Ureter (tissue), 1 donor: ENCODE measurements around the gene RPS26. TPM values are rescaled to one million over a fixed set of nuclear protein-coding genes. Genes with fewer than 3 reads are reported as not detected.
"Not testable (repeated sequence)": the region's sequence is repeated elsewhere in the genome, so short reads cannot be mapped to it uniquely, and the experiment has no call there.

Source experiments
- DNase-seq: peaks from one replicate; pipeline ENCODE4 v3.0.0-alpha.2; 2020; ENCODE audit warnings: low spot score
- total RNA-seq: library from RNA; stranded (reverse); gene quantifications from one replicate; pipeline ENCODE4 v1.2.4, GENCODE V29; 2023
- donor health status: DM: yes; HTN: yes; CAD: no.

The RPS26 gene
- total RNA-seq = 57.0 TPM

DNA sequence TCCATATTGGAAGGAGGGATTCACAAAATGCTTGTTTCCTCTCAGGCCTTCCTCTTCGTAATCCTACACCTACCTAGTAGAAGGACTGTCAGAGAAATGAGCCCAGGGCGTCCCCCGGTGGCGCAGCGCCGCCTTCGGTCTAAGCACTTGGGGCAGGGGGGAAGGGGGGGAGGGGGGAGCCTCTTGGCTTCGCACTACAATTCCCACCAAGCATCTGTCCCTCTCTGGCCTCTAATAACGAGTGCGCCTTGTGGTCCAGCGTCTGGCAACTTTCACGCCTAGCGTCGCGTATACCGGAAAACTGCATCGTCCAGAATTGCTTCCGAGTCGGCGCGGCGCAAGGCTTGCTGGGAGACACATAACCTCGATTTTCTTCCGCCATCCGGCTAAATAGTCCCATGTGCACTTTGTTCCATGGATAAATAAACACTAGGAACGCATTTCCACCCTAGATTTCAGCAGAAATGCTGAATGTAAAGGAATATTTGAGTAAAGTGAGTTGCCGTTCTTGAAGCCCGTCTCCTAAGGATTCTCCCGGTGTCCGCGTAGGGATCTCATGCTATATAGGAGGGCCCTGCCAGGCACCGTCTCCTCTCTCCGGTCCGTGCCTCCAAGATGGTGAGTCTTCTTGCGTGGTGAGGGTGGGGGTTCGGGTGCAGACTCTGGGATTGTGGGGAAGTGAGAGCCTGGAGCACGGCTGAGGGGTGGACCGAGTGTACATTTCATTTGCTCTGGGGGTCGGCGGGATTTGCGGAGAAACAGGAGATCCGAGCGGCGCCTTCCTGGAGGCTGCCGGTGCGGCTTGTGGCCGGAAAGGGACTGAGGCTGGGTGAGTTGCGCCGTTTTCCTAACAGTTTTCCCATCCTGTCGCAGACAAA is at the start of gene RPS26:
TSS of gene RPS26 (plus strand) at position 367 of the 878 bp plus-strand sequence. CDS start at position 616, 249 bp downstream.
- DNase-seq = peak; percentile 98

DNA sequence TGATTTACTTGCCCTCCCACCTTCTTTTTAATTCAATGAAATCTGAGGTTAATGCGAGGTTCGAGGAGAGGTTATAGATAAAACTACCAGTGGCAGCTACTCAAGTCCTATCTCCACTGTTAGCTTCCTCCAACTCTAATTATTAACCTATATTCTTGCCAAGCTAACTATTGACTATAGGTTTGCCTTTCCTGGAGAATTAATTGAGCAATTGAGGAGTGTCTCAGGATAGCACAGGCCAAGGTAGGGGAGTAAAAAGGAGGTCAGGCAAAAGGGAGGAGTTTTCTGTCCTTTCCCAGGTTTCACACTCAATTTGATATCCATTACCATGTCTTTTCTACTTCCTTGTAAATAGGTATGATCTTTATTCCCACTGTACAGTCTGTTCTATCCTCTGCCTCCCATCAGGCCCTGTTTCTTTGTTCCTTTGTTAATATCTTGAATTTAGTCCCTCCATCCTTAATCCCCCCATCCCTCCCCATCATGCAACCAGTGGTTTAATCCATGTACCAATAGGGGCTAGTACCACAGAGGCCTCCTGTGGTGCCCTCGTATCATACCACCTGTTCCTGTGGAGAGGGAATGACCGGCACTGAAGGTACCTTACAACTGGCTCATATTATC is 48.4 kb upstream of the RPS26 start:
- no peak for DNase-seq

DNA sequence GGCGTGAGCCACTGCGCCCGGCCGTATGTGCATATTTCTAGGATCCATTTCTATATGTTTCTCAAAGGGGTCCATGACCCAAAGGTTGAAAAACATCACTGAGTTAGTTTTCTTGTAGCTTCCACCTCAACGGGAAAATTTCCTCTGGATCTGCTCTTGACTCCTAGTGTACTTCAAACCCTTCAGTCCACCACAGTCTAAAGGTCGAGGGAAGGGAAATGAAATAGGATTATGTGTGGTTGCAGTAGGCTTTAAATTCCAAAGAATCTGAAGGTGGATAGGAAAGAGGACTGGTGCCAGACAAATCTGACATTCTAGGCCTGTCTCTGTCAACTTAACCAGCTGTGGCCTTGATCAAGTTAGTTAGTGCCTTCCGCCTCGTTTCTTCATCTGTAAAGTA is 46.4 kb upstream of the RPS26 start:
- DNase-seq = no peak

DNA sequence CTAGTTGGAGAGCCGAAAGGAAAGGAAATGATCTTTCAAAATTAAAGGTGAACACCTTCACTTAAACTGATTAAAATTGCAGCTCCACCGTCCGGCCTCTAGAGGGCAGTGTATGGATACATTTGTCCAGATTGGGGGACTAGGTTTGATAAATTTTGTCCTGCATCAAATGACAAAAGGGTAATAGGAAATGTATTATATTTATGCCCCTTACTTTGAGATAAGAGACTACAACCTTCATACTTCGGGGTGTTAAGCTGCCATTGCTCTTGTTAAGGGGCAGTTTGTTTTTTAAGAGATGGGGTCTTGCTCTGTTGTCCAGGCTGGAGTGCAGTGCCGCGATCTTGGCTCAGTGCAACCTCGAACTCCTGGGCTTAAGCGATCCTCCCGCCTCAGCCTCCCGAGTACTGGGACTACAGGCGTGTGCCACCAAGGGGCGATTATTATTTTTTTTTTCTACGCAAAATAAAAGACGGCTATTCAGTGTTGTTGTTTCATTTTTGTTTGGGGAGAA is 45.5 kb upstream of the RPS26 start:
- peak; percentile 74 for DNase-seq

DNA sequence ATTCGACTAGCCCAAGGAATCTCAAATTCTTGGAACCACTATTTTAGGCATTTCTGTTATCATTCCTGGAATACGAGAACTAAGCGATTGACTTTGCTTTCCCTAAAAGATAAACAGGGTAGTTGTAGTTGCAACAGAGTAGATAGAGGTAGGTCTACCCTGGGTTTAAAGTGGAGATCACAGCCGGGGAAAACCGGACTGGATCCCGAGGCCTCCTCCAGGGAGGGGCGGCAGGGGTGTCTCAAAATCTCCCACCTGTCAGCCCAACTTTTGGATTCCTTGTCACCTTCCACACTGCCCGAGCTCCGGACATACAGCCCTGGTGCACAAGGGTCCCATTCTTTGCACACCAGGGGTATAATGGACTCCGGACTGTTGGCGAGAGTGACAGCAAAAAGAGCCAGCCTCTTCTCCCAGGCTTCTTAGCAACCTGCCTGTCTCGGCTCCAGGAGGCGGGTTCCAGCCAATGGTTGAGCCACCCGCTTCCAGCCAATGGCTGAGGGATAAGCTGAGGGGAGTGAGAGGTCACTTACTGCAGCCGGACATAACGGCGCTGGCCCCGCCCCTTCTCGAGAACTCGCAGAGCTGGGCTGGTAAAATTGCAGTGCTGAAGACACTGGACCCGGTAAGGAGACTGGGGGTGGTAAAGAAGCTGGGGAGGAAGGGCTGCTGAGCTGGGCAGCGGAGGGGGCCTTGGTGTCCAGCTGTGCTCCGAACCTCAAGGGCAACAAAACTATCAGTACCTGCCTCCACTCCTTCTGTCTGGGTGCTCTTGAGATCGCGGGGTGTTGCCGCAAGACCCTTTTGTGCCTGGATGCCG is 44.8 kb upstream of the RPS26 start, which contains the start of gene SUOX:
TSS of gene SUOX (plus strand) at position 562 of the 820 bp plus-strand sequence. CDS start 4,946 bp downstream, outside the sequence.
- peak; percentile 98 for DNase-seq

DNA sequence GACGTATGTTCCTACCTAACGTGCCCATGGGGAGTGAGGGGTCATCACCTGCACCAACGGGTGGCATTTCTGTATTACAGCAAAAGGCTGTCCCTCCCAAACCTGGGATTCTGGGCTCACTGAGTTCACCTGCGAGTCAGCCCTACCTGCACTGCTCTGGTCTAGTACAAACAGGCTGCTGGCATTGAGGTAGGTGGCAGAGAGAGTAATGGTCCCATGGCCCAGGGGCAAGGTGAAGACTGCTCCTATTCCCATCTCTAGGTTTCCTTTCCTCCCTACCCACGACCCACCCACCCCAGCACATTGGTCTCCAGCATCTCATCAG is 44.2 kb upstream of the RPS26 start:
- no peak for DNase-seq

DNA sequence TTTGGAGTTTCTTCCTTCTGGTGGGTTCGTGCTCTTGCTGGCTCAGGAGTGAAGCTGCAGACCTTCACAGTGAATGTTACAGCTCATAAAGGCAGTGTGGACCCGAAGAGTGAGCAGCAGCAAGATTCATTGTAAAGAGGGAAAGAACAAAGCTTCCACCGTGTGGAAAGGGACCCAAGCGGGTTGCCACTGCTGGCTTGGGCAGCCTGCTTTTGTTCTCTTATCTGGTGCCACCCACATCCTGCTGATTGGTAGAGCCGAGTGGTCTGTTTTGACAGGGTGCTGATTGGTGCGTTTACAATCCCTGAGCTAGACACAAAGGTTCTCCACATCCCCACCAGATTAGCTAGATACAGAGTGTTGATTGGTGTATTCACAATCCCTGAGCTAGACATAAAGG is 42.2 kb upstream of the RPS26 start:
- not testable (repeated sequence) for DNase-seq

DNA sequence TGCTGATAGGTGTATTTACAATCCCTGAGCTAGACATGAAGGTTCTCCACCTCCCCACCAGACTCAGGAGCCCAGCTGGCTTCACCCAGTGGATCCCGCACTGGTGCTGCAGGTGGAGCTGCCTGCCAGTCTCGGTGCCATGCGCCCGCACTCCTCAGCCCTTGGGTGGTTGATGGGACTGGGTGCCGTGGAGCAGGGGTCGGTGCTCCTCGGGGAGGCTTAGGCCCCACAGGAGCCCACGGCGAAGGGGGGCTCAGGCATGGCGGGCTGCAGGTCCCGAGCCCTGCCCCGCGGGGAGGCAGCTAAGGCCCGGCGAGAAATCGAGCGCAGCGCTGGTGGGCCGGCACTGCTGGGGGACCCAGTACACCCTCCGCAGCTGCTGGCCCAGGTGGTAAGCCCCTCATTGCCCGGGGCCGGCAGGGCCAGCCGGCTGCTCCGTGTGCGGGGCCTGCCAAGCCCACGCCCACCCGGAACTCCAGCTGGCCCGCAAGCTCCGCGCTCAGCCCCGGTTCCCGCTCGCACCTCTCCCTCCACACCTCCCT is 41.6 kb upstream of the RPS26 start:
- not testable (repeated sequence) for DNase-seq

DNA sequence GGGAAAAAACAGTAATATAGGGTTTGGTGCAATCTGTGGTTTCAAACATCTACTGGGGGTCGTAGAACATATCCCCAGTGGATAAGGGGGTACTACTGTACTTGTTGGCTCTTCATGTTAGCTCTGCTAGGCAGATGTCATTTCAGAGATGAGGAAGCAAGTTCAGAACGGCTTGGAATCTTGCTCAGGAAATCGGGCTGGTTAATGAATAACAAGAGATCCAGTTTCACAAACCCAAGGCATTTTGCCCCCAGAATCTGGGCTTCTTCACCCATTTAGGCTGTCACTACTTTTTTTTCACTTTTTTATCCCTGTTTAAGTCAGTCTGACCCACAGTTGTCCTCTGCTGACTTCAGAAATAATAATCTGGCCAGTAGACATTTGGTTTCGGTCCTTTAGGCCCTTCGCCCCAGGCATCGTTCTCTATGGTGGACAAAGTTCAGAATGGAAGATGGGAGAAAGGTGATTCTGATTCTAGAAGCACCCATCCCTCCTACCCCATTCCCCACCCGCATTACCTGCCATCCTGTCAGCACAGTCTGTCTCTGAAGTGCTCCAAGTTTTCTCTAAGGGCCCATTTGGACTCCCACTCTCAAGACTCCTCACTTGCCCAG is 40.1 kb upstream of the RPS26 start:
- DNase-seq = no peak

DNA sequence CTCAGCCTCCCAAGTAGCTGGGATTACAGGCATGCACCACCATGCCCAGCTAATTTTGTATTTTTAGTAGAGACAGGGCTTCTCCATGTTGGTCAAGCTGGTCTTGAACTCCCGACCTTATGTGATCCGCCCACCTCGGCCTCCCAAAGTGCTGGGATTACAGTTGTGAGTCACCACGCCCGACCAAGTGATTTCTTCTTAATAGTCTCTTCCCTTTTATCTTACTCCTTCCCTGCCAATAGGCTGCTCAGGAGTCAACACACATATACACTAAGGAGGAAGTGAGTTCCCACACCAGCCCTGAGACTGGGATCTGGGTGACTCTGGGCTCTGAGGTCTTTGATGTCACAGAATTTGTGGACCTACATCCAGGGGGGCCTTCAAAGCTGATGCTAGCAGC is 38.3 kb upstream of the RPS26 start:
- not testable (repeated sequence) for DNase-seq

DNA sequence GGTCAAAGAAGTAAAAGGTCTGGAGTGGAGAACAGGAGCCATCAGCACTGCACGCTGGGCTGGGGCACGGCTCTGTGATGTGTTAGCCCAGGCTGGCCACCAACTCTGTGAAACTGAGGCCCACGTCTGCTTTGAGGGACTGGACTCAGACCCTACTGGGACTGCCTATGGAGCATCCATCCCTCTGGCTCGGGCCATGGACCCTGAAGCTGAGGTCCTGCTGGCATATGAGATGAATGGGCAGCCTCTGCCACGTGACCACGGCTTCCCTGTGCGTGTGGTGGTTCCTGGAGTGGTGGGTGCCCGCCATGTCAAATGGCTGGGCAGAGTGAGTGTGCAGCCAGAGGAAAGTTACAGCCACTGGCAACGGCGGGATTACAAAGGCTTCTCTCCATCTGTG is 37.5 kb upstream of the RPS26 start:
- DNase-seq = no peak

DNA sequence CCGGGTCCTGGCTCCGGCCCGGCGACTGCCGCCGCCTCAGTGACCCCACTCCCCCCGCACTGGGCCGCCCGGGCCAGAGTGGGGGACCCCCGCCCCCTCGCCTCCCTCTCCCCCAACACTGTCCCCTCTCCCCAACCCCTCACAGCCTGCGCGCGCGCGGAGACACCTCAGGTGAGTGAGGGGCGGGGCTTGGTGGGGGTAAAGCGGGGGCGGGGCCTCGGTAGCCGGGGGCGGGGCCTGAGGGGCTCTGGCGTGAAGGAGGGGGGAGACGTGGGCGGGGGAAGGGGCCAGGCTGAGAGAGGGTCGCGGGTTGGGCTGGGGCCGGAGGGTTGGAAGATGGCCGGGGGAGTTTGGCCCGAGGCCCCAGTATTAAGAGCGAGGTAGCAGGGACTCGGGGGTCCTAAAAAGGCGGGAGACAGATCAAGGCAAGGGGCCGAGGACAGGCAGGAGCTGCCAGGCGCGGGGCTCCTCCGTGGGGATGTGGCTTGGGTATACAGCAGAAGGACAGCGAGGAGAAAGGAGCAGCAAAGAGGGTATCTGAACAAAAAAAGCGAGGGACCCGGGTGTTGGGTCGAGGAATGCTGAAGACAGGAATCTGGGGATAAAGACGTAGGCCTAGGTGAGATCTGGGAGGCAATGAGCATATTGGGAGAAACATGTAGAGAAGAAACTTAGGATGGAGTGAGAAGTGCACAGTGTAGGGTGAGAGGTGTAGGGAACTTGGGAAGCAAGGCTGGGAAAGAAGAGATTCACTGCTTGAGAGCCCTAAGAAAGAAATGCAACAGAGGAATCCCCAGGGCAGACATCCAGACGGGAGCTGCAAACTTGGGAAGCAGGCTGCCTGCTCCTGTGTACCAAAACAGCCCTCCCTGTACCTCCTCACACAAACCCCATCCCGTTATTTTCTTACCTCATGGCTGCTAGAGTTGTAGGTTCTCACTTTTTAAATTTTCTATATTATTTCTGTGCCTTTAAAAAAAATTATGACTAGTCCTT is 33.9 kb upstream of the RPS26 start:
- DNase-seq = peak; percentile 61

DNA sequence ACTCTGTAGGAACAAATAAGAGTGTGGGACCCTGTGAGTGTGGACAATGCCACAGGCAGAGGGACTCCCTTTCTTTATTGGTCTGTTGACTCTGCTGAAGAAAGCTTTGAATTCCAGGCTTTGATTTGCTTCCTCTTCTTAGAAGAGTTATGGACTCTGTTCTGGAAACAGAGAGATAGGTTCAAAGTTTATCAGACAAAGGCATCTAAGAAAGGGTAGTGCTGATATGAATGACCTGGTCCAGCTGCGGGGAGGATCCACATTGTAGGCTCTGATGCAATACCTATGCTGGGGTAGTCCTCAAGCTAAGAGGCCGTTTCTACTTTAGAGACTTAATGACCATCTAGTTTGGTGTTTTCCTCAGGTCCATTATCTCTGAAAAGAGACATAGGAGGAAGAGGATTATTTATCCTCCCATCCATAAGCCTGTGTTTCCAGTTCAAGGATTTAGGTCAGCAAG is 31.6 kb upstream of the RPS26 start:
- no peak for DNase-seq

DNA sequence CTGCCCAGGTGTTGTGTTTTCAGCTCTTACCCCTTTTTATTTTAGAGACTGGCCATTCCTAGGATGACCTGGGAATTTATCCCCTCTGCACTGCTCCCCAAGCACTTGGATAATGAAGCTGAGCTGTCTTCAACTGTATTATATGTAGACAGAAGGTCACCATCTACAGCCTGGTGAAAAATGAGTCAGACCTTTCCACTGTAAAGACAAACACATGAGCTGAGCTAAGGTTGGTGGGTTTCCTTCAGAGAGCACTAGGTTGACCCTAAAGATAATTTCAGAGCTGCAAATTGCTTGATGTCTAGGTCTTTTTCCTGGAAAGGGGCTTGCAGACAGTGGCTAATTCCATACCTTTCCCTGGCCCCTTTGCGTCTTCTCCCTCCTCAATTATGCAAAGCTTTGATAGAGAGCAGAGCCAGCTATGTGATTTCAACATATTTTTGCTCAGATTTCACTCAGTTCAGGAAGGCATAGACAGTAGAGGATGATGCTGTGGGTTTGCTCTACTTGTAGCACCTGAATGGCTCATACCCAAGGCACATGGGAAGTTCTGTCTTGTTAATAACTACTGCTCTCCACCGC is 30.1 kb upstream of the RPS26 start:
- DNase-seq = no peak

DNA sequence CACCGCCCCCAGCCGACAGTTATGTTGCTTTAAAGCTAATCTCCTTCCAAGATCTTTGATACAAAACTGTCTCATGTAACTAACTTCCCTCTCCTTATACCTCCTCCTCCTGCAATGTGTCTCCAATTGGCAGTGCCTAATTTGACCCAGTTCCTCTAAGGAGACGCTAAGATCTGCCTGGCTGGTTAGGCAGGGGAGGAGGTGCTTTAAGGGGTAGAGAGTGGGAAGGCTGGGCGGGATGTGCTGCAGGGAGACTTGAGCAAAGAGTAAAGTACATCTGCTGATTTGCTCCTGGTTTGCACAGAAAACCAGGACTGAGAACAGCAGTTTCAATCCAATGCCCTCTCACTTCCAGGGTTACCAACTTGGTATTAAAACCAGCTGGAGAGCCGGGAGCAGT is 28.2 kb upstream of the RPS26 start:
- DNase-seq = no peak

DNA sequence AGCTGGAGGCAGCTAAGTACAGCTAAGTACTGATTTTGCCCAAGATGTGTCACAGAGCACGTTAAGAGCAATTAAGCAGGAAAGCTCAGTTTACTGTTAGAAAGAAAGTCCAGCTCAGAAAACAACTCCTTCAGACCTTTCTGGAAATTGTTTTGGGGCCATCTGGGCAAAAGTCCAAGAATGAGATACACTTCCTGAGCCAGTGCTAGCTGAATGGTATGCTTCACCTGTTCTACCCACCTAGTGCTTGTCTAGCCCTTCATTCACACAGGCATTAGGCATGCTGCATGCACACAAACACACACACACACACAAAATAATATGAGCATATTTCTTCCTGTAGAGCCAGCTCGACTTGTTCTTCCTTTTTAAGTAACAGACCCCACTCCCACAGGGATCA is 27.5 kb upstream of the RPS26 start:
- no peak for DNase-seq

DNA sequence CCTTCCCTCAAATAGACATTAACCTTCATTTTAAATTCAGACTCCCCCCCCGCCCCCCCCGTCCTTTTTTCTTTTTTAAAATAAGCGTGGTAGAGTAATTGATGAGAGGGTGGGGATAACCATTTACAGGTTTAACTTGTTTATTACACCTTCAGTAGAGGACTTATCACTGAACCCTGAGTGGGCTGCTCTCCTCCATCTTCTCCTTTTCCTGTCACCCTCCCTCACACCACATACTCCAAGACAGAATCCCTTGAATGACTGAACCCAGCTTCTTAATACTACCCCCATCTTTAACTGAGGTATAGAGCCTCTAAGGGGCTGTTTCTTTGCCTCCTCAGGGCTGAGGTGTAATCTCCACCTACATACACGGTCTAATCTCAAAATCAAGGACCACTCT is 24.5 kb upstream of the RPS26 start:
- DNase-seq = no peak

DNA sequence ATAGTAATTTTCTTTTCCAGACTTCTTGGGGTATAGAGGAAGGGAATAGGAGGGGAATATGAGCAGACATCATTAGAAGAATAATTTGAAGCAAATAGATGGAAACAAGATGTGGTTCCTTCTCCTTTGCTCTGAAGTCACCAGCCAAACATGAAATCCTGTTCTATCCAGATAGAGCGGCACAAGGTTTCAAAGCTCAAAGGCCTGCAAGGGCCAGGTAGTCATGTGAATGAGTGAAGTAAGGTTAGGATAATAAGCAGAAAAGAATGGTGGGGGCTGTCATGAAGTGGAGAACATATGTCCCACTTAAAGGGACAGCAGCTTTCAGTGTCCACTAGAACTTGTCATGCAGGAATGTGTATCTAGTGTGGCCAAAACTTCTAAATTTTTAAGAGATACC is 23.4 kb upstream of the RPS26 start:
- DNase-seq = no peak

DNA sequence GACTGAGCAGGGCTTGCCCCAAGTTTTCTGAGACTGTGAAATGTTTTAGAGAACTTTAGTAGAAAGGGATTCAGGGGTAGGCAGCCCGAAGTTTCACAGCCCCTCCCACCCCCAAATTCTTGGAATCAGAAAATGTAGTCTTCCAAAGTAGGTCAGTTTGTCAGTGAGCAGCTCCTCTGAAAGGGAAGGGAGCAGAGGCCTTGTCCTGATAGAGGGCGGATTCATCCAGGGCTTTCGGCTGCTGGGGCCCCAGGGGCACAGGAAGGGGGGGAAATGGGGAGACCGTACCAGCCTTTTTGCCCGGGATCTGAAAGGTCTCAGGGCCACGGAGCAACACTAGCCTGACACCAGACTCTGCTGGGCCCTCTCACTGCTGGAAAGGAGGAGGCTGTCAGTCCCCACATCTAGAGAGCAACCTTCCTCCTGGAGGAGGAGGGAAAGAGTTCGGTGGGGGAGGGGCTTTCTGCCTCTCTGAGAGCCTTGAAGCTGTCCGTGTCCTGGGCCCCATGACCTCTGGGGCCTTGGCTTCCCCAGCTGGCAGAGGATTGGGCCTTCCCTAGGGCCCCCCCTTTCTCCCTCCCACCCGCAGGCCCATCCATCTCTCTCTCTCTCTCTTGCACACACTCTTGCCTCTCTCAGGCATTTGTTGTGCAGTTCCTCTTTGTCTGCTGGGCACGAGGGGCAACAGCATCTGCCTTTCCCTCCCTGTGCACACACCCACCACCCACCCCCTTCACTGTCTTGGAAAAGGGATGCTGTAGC is 21.1 kb upstream of the RPS26 start, which contains the start of gene IKZF4:
TSS of gene IKZF4 (plus strand) at position 621 of the 762 bp plus-strand sequence. CDS start 451 bp downstream, outside the sequence.
- peak; percentile 68 for DNase-seq
